GM12875 (cell line): ENCODE results near the gene RAB20.

Experiments
- H3K4me3 ChIP-seq: one replicate; pipeline ENCODE4 v1.5.1; 2011; ENCODE audit warnings: low read depth, low read length, control low read depth
- TF ChIP-seq, protein P1 (sequence below): IDR thresholded peaks from 2 replicates; pipeline ENCODE4 v1.5.1; 2011; ENCODE audit warnings: low read depth, mild to moderate bottlenecking, control low read depth, inconsistent platforms, low read length, moderate library complexity, borderline replicate concordance; ENCODE audit not compliant: insufficient read depth

Gene RAB20

DNA sequence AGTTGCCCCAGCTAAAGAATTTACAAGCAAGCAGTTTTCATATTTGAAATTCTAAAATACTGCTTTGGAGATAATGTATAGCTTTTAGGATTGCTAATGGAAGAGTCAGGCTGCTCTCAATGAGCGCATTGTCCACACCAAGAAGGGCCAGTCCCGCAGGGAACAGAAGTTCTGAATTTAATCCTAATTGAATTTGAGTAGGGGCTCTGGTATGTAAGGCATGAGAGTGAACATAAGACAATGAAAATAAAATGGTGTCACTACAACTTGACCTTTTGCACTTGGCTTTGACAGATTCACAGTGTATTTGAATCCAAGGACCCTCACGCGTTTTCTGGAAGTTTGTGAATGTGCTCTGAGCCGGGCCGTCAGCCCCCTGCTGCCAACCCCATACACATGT lies 32.6 kb downstream of the RAB20 start:
- H3K4me3 ChIP-seq: no peak overlapping the region
- TF ChIP-seq, protein P1, sequence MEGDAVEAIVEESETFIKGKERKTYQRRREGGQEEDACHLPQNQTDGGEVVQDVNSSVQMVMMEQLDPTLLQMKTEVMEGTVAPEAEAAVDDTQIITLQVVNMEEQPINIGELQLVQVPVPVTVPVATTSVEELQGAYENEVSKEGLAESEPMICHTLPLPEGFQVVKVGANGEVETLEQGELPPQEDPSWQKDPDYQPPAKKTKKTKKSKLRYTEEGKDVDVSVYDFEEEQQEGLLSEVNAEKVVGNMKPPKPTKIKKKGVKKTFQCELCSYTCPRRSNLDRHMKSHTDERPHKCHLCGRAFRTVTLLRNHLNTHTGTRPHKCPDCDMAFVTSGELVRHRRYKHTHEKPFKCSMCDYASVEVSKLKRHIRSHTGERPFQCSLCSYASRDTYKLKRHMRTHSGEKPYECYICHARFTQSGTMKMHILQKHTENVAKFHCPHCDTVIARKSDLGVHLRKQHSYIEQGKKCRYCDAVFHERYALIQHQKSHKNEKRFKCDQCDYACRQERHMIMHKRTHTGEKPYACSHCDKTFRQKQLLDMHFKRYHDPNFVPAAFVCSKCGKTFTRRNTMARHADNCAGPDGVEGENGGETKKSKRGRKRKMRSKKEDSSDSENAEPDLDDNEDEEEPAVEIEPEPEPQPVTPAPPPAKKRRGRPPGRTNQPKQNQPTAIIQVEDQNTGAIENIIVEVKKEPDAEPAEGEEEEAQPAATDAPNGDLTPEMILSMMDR: no peak

DNA sequence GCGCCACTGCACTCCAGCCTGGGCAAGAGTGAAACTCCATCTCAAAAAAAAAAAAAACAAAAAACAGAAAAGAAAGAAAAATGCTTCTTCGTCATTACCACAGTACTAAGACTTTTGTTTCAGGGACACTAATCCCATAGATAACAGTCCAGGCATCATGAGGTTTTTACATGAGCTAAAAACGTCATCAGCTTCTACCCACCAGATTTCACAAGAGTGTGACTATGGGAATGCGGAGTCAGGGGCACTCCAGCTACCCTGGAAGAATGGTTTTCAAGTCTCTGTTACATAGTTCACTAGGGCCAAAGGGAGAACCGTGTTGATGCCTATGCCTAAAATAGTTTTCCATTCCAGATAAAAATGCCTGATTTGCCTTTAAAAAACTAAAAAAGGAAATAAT lies 33.2 kb downstream of the RAB20 start:
- TF ChIP-seq, protein P1: no peak

DNA sequence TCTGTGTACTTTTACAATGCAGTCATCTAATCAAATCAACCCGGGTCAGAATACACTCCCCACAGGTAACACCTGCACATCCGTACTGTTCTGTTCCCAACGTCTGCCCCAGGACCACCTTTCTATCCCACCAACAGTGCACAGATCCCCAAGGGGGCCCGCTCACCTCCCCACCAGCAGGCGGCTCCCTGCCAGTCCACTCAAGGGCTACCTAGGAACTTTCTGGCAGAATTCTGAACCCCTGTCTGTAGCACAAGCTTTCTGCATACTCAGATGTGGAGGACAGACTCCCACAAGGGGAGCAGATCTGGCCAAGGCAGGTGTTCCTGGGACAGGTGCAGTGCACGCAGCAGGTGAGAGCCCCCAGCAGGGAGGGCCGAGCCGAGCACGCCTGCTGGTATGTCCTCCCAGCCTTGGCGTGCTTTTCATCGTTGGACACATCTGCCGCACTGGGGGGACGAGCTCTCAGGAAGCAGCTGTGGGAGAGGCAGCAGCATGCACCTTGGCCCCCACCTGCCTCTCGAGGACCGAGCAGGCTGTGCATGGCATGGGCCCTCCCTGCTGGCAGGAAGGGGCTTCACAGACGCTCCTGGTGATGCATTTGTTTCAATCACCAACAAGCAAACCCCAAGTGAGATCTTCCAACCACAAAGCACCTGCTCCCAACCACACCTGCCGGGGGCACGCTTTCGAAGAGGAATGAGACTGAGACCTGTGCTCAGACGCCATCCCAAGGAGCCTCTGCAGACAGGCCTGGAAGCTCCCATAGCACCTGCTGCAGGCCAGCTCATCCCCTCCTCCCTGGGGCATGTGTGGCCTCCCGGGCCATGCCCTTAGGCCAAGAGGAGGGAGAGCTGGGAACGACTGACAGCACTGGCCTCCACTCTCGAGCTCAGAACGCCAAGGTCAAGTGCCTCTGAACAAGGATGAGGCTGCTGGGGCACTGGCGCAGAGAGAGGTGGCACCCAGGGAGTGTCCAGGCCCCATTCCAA lies 35.9 kb downstream of the RAB20 start:
- H3K4me3 ChIP-seq: no peak overlapping the region
- TF ChIP-seq, protein P1: peak; percentile 16; the same call in 1 of the 2 replicates

More for the DNA sequence above, 33.2 kb downstream of the RAB20 start:
- no peak overlapping the region for H3K4me3 ChIP-seq

DNA sequence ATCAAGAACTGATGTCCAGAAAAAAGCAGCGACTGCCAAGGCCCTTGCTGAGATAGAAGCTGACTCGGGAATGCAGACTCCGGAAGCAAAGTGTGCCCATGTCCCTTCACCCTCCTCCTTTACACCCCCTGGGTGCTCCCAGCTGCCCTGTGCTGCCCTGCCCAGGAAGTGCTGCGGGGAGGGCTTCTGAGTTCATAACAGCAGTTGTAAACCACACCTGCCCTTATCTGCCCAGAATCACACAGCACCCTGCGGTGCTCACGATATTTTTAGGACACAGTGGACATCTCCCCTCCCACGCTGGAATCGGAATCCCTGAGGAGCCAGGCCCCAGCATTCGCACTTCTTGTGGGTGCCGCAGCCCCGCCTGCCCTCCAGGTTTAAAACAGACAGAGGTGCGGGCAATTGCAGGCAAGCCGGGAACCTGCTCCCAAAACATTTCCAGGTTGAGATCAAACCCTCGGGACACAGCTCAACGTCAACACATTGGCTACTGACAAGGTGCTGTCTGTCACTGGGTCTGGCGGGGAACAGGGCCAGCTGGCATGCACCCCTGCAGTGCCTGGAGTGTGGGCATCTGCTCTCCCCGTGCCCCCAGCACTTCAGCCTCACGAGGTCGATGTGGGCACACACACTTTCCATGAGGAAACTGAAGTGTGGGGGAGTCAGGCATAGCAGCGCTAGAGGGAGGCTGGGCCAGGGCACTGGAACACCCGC lies 36.8 kb downstream of the RAB20 start:
- H3K4me3 ChIP-seq: no peak overlapping the region
- TF ChIP-seq, protein P1: no peak

DNA sequence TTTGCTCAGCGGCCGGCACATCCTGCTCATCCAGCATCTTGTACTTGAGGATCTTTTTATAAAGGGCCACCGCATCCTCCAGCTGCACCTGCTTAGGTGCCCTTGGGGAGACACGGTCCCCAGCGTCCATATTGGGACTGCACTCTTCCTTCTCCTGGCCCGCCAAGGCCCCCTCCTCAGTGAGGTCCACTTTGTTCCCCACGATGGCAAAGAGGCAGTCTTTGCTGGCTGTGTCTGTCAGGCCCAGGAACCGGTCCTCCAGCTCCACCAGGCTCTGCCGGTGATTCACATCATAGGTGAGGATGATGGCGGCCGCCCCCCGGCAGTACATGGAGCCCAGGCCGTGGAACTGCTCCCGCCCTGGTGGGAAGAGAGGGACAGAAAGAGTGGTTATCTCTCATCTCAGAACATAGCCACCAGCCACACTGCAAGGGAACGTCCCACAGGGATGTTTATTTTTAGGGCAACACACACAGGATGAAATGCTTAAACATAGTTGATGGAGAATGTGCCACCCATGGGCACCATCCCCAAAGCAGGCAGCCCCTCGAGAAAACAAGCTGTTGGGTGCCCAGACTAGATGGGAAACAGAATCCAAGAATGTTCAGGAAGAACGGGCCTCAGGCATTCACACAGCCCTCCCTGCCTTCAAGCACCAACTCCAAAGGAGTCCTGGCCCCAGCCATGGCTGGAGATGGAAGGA lies 37.5 kb downstream of the RAB20 start:
- H3K4me3 ChIP-seq: no peak overlapping the region
- TF ChIP-seq, protein P1: no peak

DNA sequence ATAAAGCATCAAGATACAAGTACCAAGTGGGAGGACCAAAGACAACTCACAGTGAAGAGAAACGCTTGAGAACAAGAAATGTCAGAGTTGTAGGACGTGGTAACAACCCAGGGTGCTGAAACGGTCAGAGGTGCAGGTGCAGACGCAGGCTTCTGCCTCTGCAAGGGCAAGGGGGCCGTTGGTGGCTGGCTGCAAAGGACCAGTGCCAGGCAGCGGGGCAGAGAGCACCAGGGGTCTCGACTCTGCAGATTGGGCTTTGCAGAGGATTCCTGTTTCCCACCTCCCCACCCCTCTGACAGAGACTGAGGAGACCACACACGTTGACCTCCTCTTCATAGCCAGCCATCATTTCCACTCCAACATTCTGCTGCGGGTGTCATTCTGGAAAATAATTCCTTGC lies 38.3 kb downstream of the RAB20 start:
- TF ChIP-seq, protein P1: no peak
- H3K4me3 ChIP-seq: no peak overlapping the region
